Measurements from ENCODE around the gene C1orf167.

GRCh38 chr1:11823366-11824137, 61.6 kb downstream of the C1orf167 start:
- TF ChIP-seq, protein P1, sequence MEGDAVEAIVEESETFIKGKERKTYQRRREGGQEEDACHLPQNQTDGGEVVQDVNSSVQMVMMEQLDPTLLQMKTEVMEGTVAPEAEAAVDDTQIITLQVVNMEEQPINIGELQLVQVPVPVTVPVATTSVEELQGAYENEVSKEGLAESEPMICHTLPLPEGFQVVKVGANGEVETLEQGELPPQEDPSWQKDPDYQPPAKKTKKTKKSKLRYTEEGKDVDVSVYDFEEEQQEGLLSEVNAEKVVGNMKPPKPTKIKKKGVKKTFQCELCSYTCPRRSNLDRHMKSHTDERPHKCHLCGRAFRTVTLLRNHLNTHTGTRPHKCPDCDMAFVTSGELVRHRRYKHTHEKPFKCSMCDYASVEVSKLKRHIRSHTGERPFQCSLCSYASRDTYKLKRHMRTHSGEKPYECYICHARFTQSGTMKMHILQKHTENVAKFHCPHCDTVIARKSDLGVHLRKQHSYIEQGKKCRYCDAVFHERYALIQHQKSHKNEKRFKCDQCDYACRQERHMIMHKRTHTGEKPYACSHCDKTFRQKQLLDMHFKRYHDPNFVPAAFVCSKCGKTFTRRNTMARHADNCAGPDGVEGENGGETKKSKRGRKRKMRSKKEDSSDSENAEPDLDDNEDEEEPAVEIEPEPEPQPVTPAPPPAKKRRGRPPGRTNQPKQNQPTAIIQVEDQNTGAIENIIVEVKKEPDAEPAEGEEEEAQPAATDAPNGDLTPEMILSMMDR (IDR thresholded peaks at IDR 0.05; ENCODE audit: low read depth, low read length, missing input control), result no peak
- TF ChIP-seq SP1 (IDR thresholded peaks at IDR 0.05) (no peak), REST (IDR thresholded peaks at IDR 0.05) (no peak), RAD21 (IDR thresholded peaks at IDR 0.05) (no peak), TAF1 (conservative IDR thresholded peaks at IDR 0.05) (no peak), GABPA (IDR thresholded peaks at IDR 0.05 in 1 of 2, conservative IDR thresholded peaks at IDR 0.05 in 1 of 2) (no peak), EGR1 (IDR thresholded peaks at IDR 0.05; ENCODE audit: low read depth in 2 of 2) (no peak), YY1 (IDR thresholded peaks at IDR 0.05) (no peak), HNF4A (conservative IDR thresholded peaks at IDR 0.05) (no peak)
- TF ChIP-seq, protein P2, sequence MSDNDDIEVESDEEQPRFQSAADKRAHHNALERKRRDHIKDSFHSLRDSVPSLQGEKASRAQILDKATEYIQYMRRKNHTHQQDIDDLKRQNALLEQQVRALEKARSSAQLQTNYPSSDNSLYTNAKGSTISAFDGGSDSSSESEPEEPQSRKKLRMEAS (IDR thresholded peaks at IDR 0.05), result no peak
- TF ChIP-seq, protein P3, sequence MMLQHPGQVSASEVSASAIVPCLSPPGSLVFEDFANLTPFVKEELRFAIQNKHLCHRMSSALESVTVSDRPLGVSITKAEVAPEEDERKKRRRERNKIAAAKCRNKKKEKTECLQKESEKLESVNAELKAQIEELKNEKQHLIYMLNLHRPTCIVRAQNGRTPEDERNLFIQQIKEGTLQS (IDR thresholded peaks at IDR 0.05), result no peak
- TF ChIP-seq, protein P4, sequence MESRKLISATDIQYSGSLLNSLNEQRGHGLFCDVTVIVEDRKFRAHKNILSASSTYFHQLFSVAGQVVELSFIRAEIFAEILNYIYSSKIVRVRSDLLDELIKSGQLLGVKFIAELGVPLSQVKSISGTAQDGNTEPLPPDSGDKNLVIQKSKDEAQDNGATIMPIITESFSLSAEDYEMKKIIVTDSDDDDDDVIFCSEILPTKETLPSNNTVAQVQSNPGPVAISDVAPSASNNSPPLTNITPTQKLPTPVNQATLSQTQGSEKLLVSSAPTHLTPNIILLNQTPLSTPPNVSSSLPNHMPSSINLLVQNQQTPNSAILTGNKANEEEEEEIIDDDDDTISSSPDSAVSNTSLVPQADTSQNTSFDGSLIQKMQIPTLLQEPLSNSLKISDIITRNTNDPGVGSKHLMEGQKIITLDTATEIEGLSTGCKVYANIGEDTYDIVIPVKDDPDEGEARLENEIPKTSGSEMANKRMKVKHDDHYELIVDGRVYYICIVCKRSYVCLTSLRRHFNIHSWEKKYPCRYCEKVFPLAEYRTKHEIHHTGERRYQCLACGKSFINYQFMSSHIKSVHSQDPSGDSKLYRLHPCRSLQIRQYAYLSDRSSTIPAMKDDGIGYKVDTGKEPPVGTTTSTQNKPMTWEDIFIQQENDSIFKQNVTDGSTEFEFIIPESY (IDR thresholded peaks at IDR 0.05), result no peak
